Neural cell (in vitro differentiated cells): ENCODE results near the gene MRPS27. TPM values are rescaled to one million over a fixed set of nuclear protein-coding genes. Genes with fewer than 3 reads are reported as not detected.

Experiments
- H2AFZ ChIP-seq: fragments of 200-600, 300-800 bp; sonication (generic), shearing (Covaris generic); 2 replicates; pipeline ENCODE4 v1.6.0; 2014; ENCODE audit warnings: low read depth, mild to moderate bottlenecking, antibody characterized with exemption, low read length, moderate library complexity
- H3F3A ChIP-seq: fragments of 200-600 bp; shearing (Covaris generic); 2 replicates; pipeline ENCODE4 v1.6.1; 2016; ENCODE audit warnings: mild to moderate bottlenecking, moderate library complexity, mixed read lengths, antibody characterized with exemption, low read length; ENCODE audit not compliant: insufficient read depth, poor library complexity, severe bottlenecking
- H3K27ac ChIP-seq: fragments of 200-600, 300-800 bp; sonication (generic), shearing (Covaris generic); 2 replicates; pipeline ENCODE4 v1.5.1; 2014; ENCODE audit warnings: mild to moderate bottlenecking, low read length, moderate library complexity
- H3K27me3 ChIP-seq: fragments of 300-800, 200-600 bp; sonication (generic), shearing (Covaris generic); 2 replicates; pipeline ENCODE4 v1.6.0; 2014; ENCODE audit warnings: mild to moderate bottlenecking, low read depth, low read length, moderate library complexity; ENCODE audit not compliant: insufficient read depth
- H3K36me3 ChIP-seq: fragments of 300-800, 200-600 bp; sonication (generic), shearing (Covaris generic); 2 replicates; pipeline ENCODE4 v1.5.1; 2014; ENCODE audit warnings: mild to moderate bottlenecking, antibody characterized with exemption, low read length, moderate library complexity; ENCODE audit not compliant: insufficient read depth
- H3K4me2 ChIP-seq: fragments of 300-800, 200-600 bp; sonication (generic), shearing (Covaris generic); 2 replicates; pipeline ENCODE4 v1.6.0; 2014; ENCODE audit warnings: mild to moderate bottlenecking, low read length
- H3K4me3 ChIP-seq: fragments of 300-800, 200-600 bp; sonication (generic), shearing (Covaris generic); 2 replicates; pipeline ENCODE4 v1.5.1; 2014; ENCODE audit warnings: mild to moderate bottlenecking, low read length, moderate library complexity
- H3K79me2 ChIP-seq: fragments of 200-600 bp; shearing (Covaris generic); replicated peaks from 2 replicates; pipeline ENCODE4 v1.6.0; 2014; ENCODE audit warnings: mild to moderate bottlenecking, low read length, moderate library complexity; ENCODE audit not compliant: insufficient read depth
- H3K9ac ChIP-seq: fragments of 300-800, 200-600 bp; sonication (generic), shearing (Covaris generic); 2 replicates; pipeline ENCODE4 v1.6.1; 2016; ENCODE audit warnings: mild to moderate bottlenecking, low read length, mixed read lengths
- H3K9me2 ChIP-seq: fragments of 200-600 bp; shearing (Covaris generic); 2 replicates; pipeline ENCODE4 v1.6.1; 2016; ENCODE audit warnings: mild to moderate bottlenecking, low read length, mixed read lengths; ENCODE audit not compliant: insufficient read depth
- H3K9me3 ChIP-seq: fragments of 200-600, 300-800 bp; sonication (generic), shearing (Covaris generic); 2 replicates; pipeline ENCODE4 v1.6.1; 2016; ENCODE audit warnings: mild to moderate bottlenecking, mixed run types, low read length, moderate library complexity, mixed read lengths
- H4K20me1 ChIP-seq: fragments of 200-600 bp; shearing (Covaris generic); 2 replicates; pipeline ENCODE4 v1.6.1; 2016; ENCODE audit warnings: mild to moderate bottlenecking, mixed run types; ENCODE audit not compliant: insufficient read depth
- CTCF ChIP-seq: fragments of 450-650 bp; IDR thresholded peaks from 2 replicates; pipeline ENCODE4 v1.5.1; 2014; ENCODE audit warnings: antibody characterized with exemption, mild to moderate bottlenecking, moderate library complexity; ENCODE audit not compliant: poor library complexity, severe bottlenecking
- EP300 ChIP-seq: fragments of 450-650 bp; conservative IDR thresholded peaks from 2 replicates; pipeline ENCODE4 v1.6.1; 2014; ENCODE audit warnings: antibody characterized with exemption, mild to moderate bottlenecking, moderate library complexity; ENCODE audit not compliant: poor library complexity, severe bottlenecking
- EZH2 ChIP-seq: fragments of 200-600, 300-800 bp; shearing (Covaris generic), sonication (generic); IDR thresholded peaks from 2 replicates; pipeline ENCODE4 v1.6.1; 2014; ENCODE audit warnings: antibody characterized with exemption, low read length, borderline replicate concordance, mild to moderate bottlenecking; ENCODE audit not compliant: insufficient read depth, poor library complexity, severe bottlenecking
- MXI1 ChIP-seq: fragments of 450-650 bp; conservative IDR thresholded peaks from 2 replicates; pipeline ENCODE4 v1.6.1; 2014; ENCODE audit warnings: antibody characterized with exemption, mild to moderate bottlenecking; ENCODE audit not compliant: poor library complexity, severe bottlenecking
- POLR2AphosphoS5 ChIP-seq: IDR thresholded peaks from 2 replicates; pipeline ENCODE4 v1.6.1; 2012
- RAD21 ChIP-seq: fragments of 450-650 bp; conservative IDR thresholded peaks from 2 replicates; pipeline ENCODE4 v1.6.1; 2014; ENCODE audit warnings: antibody characterized with exemption, mild to moderate bottlenecking, moderate library complexity
- SMC3 ChIP-seq: fragments of 450-650 bp; conservative IDR thresholded peaks from 2 replicates; pipeline ENCODE4 v1.6.1; 2014; ENCODE audit warnings: antibody characterized with exemption, mild to moderate bottlenecking, moderate library complexity; ENCODE audit not compliant: poor library complexity
- TAF1 ChIP-seq: IDR thresholded peaks from 2 replicates; pipeline ENCODE4 v1.6.1; 2012; ENCODE audit warnings: low read depth
- polyA plus RNA-seq: library from polyadenylated mRNA; depleted of rRNA; stranded (reverse); fragments of >200 nt; gene quantifications from 2 replicates; pipeline ENCODE4 v1.2.3, GENCODE V29; 2014
- TF ChIP-seq, protein P1 (sequence below): IDR thresholded peaks from 2 replicates; pipeline ENCODE4 v1.6.1; 2012; ENCODE audit warnings: borderline replicate concordance

The MRPS27 gene
- polyA plus RNA-seq, 1 donor from 2014 or later: 36.7 TPM

GRCh38 chr5:72210888-72211678 is 109.0 kb downstream of the MRPS27 start:
- Histone ChIP-seq H2AFZ (no peak overlapping the region), H3K4me2 (no peak overlapping the region)

More at GRCh38 chr5:72210888-72211678, 109.0 kb downstream of the MRPS27 start:
- H3K9ac ChIP-seq: no peak overlapping the region
- peaks cover 31% of the 10 kb centered on the region for H3K79me2 ChIP-seq
- H3K36me3 ChIP-seq: peaks cover 15% of the 10 kb centered on the region
- no peak overlapping the region for H3K27ac ChIP-seq
- TF ChIP-seq EZH2: no peak
- no peak for TF ChIP-seq TAF1
- TF ChIP-seq CTCF: no peak
- TF ChIP-seq RAD21: no peak
- no peak for TF ChIP-seq EP300
- TF ChIP-seq SMC3: no peak
- no peak for TF ChIP-seq POLR2AphosphoS5
- TF ChIP-seq MXI1: no peak
- TF ChIP-seq, protein P1, sequence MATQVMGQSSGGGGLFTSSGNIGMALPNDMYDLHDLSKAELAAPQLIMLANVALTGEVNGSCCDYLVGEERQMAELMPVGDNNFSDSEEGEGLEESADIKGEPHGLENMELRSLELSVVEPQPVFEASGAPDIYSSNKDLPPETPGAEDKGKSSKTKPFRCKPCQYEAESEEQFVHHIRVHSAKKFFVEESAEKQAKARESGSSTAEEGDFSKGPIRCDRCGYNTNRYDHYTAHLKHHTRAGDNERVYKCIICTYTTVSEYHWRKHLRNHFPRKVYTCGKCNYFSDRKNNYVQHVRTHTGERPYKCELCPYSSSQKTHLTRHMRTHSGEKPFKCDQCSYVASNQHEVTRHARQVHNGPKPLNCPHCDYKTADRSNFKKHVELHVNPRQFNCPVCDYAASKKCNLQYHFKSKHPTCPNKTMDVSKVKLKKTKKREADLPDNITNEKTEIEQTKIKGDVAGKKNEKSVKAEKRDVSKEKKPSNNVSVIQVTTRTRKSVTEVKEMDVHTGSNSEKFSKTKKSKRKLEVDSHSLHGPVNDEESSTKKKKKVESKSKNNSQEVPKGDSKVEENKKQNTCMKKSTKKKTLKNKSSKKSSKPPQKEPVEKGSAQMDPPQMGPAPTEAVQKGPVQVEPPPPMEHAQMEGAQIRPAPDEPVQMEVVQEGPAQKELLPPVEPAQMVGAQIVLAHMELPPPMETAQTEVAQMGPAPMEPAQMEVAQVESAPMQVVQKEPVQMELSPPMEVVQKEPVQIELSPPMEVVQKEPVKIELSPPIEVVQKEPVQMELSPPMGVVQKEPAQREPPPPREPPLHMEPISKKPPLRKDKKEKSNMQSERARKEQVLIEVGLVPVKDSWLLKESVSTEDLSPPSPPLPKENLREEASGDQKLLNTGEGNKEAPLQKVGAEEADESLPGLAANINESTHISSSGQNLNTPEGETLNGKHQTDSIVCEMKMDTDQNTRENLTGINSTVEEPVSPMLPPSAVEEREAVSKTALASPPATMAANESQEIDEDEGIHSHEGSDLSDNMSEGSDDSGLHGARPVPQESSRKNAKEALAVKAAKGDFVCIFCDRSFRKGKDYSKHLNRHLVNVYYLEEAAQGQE: no peak
- no peaks in the 10 kb centered on the region for H3K9me3 ChIP-seq
- no peaks in the 10 kb centered on the region for H3K9me2 ChIP-seq
- H3K27me3 ChIP-seq: no peaks in the 10 kb centered on the region
- H4K20me1 ChIP-seq: peaks cover 8% of the 10 kb centered on the region
- H3F3A ChIP-seq: peaks cover 2% of the 10 kb centered on the region
- H3K4me3 ChIP-seq: no peak overlapping the region
